ENCODE measurements around the gene TMTC2. TPM values are rescaled to one million over a fixed set of nuclear protein-coding genes. Genes with fewer than 3 reads are reported as not detected.

The TMTC2 gene
- 2.9 and 3.7 TPM in 2 replicates for total RNA-seq

GRCh38 chr12:82686168-82687020 lies at the start of gene TMTC2:
TMTC2 (plus strand) TSS chr12:82686906.

Measured in aortic smooth muscle cell (primary cell).